ENCODE data around the gene SEMA3A. TPM values are rescaled to one million over a fixed set of nuclear protein-coding genes. Genes with fewer than 3 reads are reported as not detected.
"Not testable (repeated sequence)": the region's sequence is repeated elsewhere in the genome, so short reads cannot be mapped to it uniquely, and the experiment has no call there.

Gene SEMA3A
- total RNA-seq, 1 donor from 2014 or later: 80.2 TPM

- no peak for DNase-seq
Measured at GRCh38 chr7:84108119-84108518, 86.5 kb downstream of the SEMA3A start.

- no peak for DNase-seq
Measured at GRCh38 chr7:84107259-84107658, 87.3 kb downstream of the SEMA3A start.

GRCh38 chr7:84106291-84106690 lies 88.3 kb downstream of the SEMA3A start:
- DNase-seq: no peak

- peak; percentile 64 for DNase-seq
Measured at GRCh38 chr7:84105586-84105985, 89.0 kb downstream of the SEMA3A start.

GRCh38 chr7:84104826-84105225 lies 89.8 kb downstream of the SEMA3A start:
- DNase-seq: peak; percentile 23

GRCh38 chr7:84102213-84102612 lies 92.4 kb downstream of the SEMA3A start:
- DNase-seq: no peak

- DNase-seq: peak; percentile 52
Measured at GRCh38 chr7:84100866-84101265, 93.7 kb downstream of the SEMA3A start.

- DNase-seq: no peak
Measured at GRCh38 chr7:84095971-84096370, 98.6 kb downstream of the SEMA3A start.

- DNase-seq: peak; percentile 51
Measured at GRCh38 chr7:84092207-84092606, 102.4 kb downstream of the SEMA3A start.

GRCh38 chr7:84091318-84091717 lies 103.3 kb downstream of the SEMA3A start:
- no peak for DNase-seq

- no peak for DNase-seq
Measured at GRCh38 chr7:84088802-84089201, 105.8 kb downstream of the SEMA3A start.

GRCh38 chr7:84085998-84086397 lies 108.6 kb downstream of the SEMA3A start:
- DNase-seq: no peak

GRCh38 chr7:84085147-84085546 lies 109.4 kb downstream of the SEMA3A start:
- DNase-seq: no peak

- DNase-seq: no peak
Measured at GRCh38 chr7:84083846-84084245, 110.7 kb downstream of the SEMA3A start.

GRCh38 chr7:84081973-84082522 lies 112.5 kb downstream of the SEMA3A start:
- DNase-seq: peak; percentile 15

GRCh38 chr7:84077336-84077735 lies 117.3 kb downstream of the SEMA3A start:
- DNase-seq: no peak

GRCh38 chr7:84076219-84076618 lies 118.4 kb downstream of the SEMA3A start:
- no peak for DNase-seq

GRCh38 chr7:84073186-84073875 lies 121.3 kb downstream of the SEMA3A start:
- peak; percentile 47 for DNase-seq

GRCh38 chr7:84070770-84071169 lies 123.8 kb downstream of the SEMA3A start:
- DNase-seq: no peak

GRCh38 chr7:84069999-84070500 lies 124.5 kb downstream of the SEMA3A start:
- peak; percentile 29 for DNase-seq

- no peak for DNase-seq
Measured at GRCh38 chr7:84069033-84069432, 125.6 kb downstream of the SEMA3A start.

GRCh38 chr7:84062489-84062901 lies 132.1 kb downstream of the SEMA3A start:
- DNase-seq: not testable (repeated sequence)

GRCh38 chr7:84060760-84061261 lies 133.8 kb downstream of the SEMA3A start:
- DNase-seq: peak; percentile 43

- no peak for DNase-seq
Measured at GRCh38 chr7:84060000-84060399, 134.6 kb downstream of the SEMA3A start.

Measured in dermis blood vessel endothelial cell (primary cell).